Upper lobe of left lung (tissue), 6 donors: ENCODE data around the gene CALML5. TPM values are rescaled to one million over a fixed set of nuclear protein-coding genes. Genes with fewer than 3 reads are reported as not detected.

Experiments used
- ATAC-seq, 2 donors: fragments of 200-7000 bp; cut with Tn5 transposase; one replicate each; pipeline ENCODE4 v1.9.1; 2022; ENCODE audit warnings: mild to moderate bottlenecking in 2 of 2, moderate library complexity in 2 of 2; ENCODE audit not compliant: low FRiP score in 2 of 2
- DNase-seq, 2 donors: peaks; one replicate each; pipeline ENCODE4 v3.0.0-alpha.2; 2019 to 2020
- H3K27ac ChIP-seq, 4 donors: fragments of 200-600 bp; sonication (generic); one replicate each; pipeline ENCODE4 v1.5.1; 2016 to 2019
- H3K27me3 ChIP-seq, 4 donors: fragments of 200-600 bp; sonication (generic); one replicate each; pipeline ENCODE4 v1.5.1; 2017 to 2019
- H3K36me3 ChIP-seq, 4 donors: fragments of 200-600 bp; sonication (generic); one replicate each; pipeline ENCODE4 v1.5.1; 2016 to 2019
- H3K4me1 ChIP-seq, 4 donors: fragments of 200-600 bp; sonication (generic); one replicate each; pipeline ENCODE4 v1.5.1; 2018 to 2019
- H3K4me3 ChIP-seq, 4 donors: fragments of 200-600 bp; sonication (generic); one replicate each; pipeline ENCODE4 v1.5.1; 2017 to 2019; ENCODE audit warnings: mild to moderate bottlenecking in 2 of 4, moderate library complexity in 1 of 4
- H3K9me3 ChIP-seq, 4 donors: fragments of 200-600 bp; sonication (generic); one replicate each; pipeline ENCODE4 v1.5.1; 2018 to 2019
- CTCF ChIP-seq, 6 experiments: fragments of 450-650 bp in 4 of 6; fragments of 200-600 bp in 2 of 6; sonication (generic) in 2 of 6; IDR thresholded peaks; one replicate each; pipeline ENCODE4 v1.5.1; 2016 to 2019; ENCODE audit warnings: antibody characterized with exemption in 6 of 6
- EP300 ChIP-seq, 4 donors: sonication (generic); formaldehyde crosslinking; IDR thresholded peaks; one replicate each; pipeline ENCODE4 v1.5.1; 2017; ENCODE audit warnings: antibody characterized with exemption in 4 of 4, control low read depth in 2 of 4
- POLR2A ChIP-seq, 4 donors: fragments of 450-650 bp; IDR thresholded peaks; one replicate each; pipeline ENCODE4 v1.5.1; 2016 to 2017; ENCODE audit warnings: antibody characterized with exemption in 4 of 4, mild to moderate bottlenecking in 2 of 4
- POLR2AphosphoS5 ChIP-seq, 2 donors: sonication (generic); formaldehyde crosslinking; IDR thresholded peaks; one replicate each; pipeline ENCODE4 v1.5.1; 2017; ENCODE audit warnings: antibody characterized with exemption in 2 of 2
- WGBS, 2 donors: methylation state at CpG; one replicate each; pipeline ENCODE4 v1.1.5; 2017 to 2018; 5-methylcytosine and 5-hydroxymethylcytosine counted together
- total RNA-seq, 6 donors: library from RNA; depleted of rRNA in 4 of 6; stranded (reverse); fragments of >200 nt in 4 of 6; gene quantifications; one replicate each; pipeline versions ENCODE4 v1.1.0 to v1.2.1, GENCODE V29; 2016 to 2021
- donor health status: DM: no; HTN: no; CAD: no; lungs with moderate emphysema.
- donor health status: DM: no; HTN: yes; CAD: no; lungs with severe emphysema.

CALML5 gene
- total RNA-seq, 6 donors from 2014 or later, result not detected

GRCh38 chr10:5502571-5503476, 3.5 kb upstream of the CALML5 start:
- no peak for DNase-seq

GRCh38 chr10:5502061-5502521, 2.7 kb upstream of the CALML5 start:
- H3K27ac ChIP-seq, result peak overlapping the region in 2 of 4 donors; percentile 16 to 37
- no peaks in the 10 kb centered on the region for H3K36me3 ChIP-seq
- DNase-seq, result peak in 1 of 2 donors; percentile 35
- no peak for ATAC-seq
- H3K4me1 ChIP-seq, result peaks cover 5 to 35% (median 15%) of the 10 kb centered on the region in 4 donors
- 38 to 52% methylated on average over 9 to 12 of the region's 12 CpGs for WGBS, 2 donors
- H3K4me3 ChIP-seq, result no peak overlapping the region
- H3K27me3 ChIP-seq, result no peaks in the 10 kb centered on the region
- H3K9me3 ChIP-seq, result no peaks in the 10 kb centered on the region
- TF ChIP-seq CTCF (IDR thresholded peaks at IDR 0.05) (no peak), EP300 (IDR thresholded peaks at IDR 0.05) (no peak), POLR2A (IDR thresholded peaks at IDR 0.05) (no peak), POLR2AphosphoS5 (IDR thresholded peaks at IDR 0.05) (no peak)

More at GRCh38 chr10:5502571-5503476, 3.5 kb upstream of the CALML5 start:
- peak overlapping the region in 2 of 4 donors; percentile 16 to 37 for H3K27ac ChIP-seq
- H3K9me3 ChIP-seq, result no peaks in the 10 kb centered on the region
- no peak for TF ChIP-seq CTCF (IDR thresholded peaks at IDR 0.05)
- no peak for TF ChIP-seq EP300 (IDR thresholded peaks at IDR 0.05)
- TF ChIP-seq POLR2AphosphoS5 (IDR thresholded peaks at IDR 0.05), result no peak
- TF ChIP-seq POLR2A (IDR thresholded peaks at IDR 0.05), result no peak
- 70 to 72% methylated on average over 13 to 14 of the region's 14 CpGs for WGBS, 2 donors
- H3K27me3 ChIP-seq, result no peaks in the 10 kb centered on the region
- ATAC-seq, result no peak
- H3K4me3 ChIP-seq, result no peak overlapping the region
- peaks cover 6 to 35% (median 19%) of the 10 kb centered on the region in 4 donors for H3K4me1 ChIP-seq
- no peaks in the 10 kb centered on the region for H3K36me3 ChIP-seq

- no peaks in the 10 kb centered on the region for H3K36me3 ChIP-seq
- ATAC-seq (no peak), DNase-seq (no peak)
- H3K4me3 ChIP-seq, result no peak overlapping the region
- H3K4me1 ChIP-seq, result peaks cover under 1 to 35% (median 9%) of the 10 kb centered on the region in 4 donors
- no peaks in the 10 kb centered on the region for H3K9me3 ChIP-seq
- TF ChIP-seq POLR2A (IDR thresholded peaks at IDR 0.05) (no peak), EP300 (IDR thresholded peaks at IDR 0.05) (no peak), POLR2AphosphoS5 (IDR thresholded peaks at IDR 0.05) (no peak), CTCF (IDR thresholded peaks at IDR 0.05) (no peak)
- H3K27me3 ChIP-seq, result no peaks in the 10 kb centered on the region
- WGBS, 2 donors, result 56 to 71% methylated on average over 5 of the region's 5 CpGs
- H3K27ac ChIP-seq, result no peak overlapping the region
Observed at GRCh38 chr10:5500910-5501309, 1.5 kb upstream of the CALML5 start.

GRCh38 chr10:5500162-5500670, 846 bp upstream of the CALML5 start:
- ATAC-seq, result no peak
- 90 to 99% methylated on average over 7 of the region's 7 CpGs for WGBS, 2 donors

More at GRCh38 chr10:5500162-5500670, 846 bp upstream of the CALML5 start:
- Histone ChIP-seq H3K9me3 (no peaks in the 10 kb centered on the region), H3K27me3 (no peaks in the 10 kb centered on the region), H3K4me1 (peaks cover 0 to 35% (median 9%) of the 10 kb centered on the region in 4 donors), H3K4me3 (no peak overlapping the region), H3K27ac (no peak overlapping the region), H3K36me3 (no peaks in the 10 kb centered on the region)
- no peak for DNase-seq
- TF ChIP-seq CTCF (IDR thresholded peaks at IDR 0.05) (no peak), POLR2AphosphoS5 (IDR thresholded peaks at IDR 0.05) (no peak), EP300 (IDR thresholded peaks at IDR 0.05) (no peak), POLR2A (IDR thresholded peaks at IDR 0.05) (no peak)
